Kidney epithelial cell (primary cell): ENCODE measurements around the gene MAP2K4. TPM values are rescaled to one million over a fixed set of nuclear protein-coding genes. Genes with fewer than 3 reads are reported as not detected.

Experiments
- DNase-seq: peaks from one replicate; pipeline ENCODE4 v3.0.0-alpha.2; 2010; ENCODE audit warnings: low read depth
- H3K27me3 ChIP-seq: 2 replicates; pipeline ENCODE4 v1.6.0; 2011; ENCODE audit warnings: low read length; ENCODE audit not compliant: control insufficient read depth, insufficient read depth
- H3K36me3 ChIP-seq: 2 replicates; pipeline ENCODE4 v1.5.1; 2011; ENCODE audit warnings: low read length; ENCODE audit not compliant: control insufficient read depth, insufficient read depth
- H3K4me3 ChIP-seq: 2 replicates; pipeline ENCODE4 v1.5.1; 2011; ENCODE audit warnings: low read depth, mild to moderate bottlenecking, control low read depth, low read length
- CTCF ChIP-seq: IDR thresholded peaks from 2 replicates; pipeline ENCODE4 v1.5.1; 2011; ENCODE audit warnings: mild to moderate bottlenecking, moderate library complexity, low read length, control low read depth, inconsistent platforms; ENCODE audit not compliant: insufficient read depth, poor library complexity, severe bottlenecking
- total RNA-seq: library from RNA; depleted of rRNA; stranded (reverse); fragments of >200 nt; gene quantifications from 2 replicates; pipeline ENCODE4 v1.2.3, GENCODE V29; 2015

The MAP2K4 gene
- total RNA-seq, 1 donor from 2014 or later: 21.6 TPM

DNA sequence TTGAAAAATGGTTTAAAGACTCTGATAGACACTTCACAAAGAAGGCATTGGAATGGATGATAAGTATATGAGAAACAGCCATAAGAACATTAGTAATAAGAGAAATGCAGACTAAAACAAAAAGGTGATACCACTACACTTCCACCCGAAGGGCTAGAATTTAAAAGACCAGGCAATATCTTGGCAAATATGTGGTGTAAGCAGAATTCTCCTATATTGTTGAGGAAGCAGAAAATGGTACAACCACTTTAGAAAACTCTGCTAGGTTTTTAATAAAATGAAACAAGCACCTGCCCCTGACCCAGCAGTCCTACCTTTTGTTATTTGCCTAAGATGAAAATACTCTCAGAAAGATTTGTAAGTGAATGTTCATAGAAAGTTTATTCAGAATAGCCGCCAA lies 43.7 kb downstream of the MAP2K4 start:
- Histone ChIP-seq H3K27me3 (no peaks in the 10 kb centered on the region), H3K4me3 (no peak overlapping the region), H3K36me3 (no peaks in the 10 kb centered on the region)
- DNase-seq: no peak
- TF ChIP-seq CTCF: no peak

GRCh38 chr17:12067485-12067884 lies 46.8 kb downstream of the MAP2K4 start:
- H3K27me3 ChIP-seq: no peaks in the 10 kb centered on the region
- no peak for DNase-seq
- no peak for TF ChIP-seq CTCF
- H3K36me3 ChIP-seq: no peaks in the 10 kb centered on the region
- no peak overlapping the region for H3K4me3 ChIP-seq

DNA sequence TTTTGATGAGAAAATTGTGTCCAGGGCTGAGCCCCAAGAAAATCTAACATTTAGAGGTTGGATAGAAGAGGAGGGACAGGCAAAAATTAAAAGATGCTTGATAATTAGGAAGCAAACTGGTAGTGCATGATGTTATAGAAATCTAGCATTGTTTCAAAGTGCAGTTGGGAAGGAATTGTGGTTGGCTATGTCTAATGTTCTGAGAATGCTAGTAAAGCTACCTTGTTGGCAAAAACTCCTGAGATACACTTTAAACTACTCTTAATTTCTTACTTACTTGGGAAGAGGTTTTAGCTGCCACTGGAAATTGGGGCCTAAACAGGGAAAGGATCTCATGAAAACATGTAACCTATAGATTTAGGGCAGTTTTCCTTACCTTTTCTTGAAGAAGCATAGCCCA lies 48.3 kb downstream of the MAP2K4 start:
- Histone ChIP-seq H3K27me3 (no peaks in the 10 kb centered on the region), H3K4me3 (no peak overlapping the region), H3K36me3 (no peaks in the 10 kb centered on the region)
- TF ChIP-seq CTCF: no peak
- no peak for DNase-seq

DNA sequence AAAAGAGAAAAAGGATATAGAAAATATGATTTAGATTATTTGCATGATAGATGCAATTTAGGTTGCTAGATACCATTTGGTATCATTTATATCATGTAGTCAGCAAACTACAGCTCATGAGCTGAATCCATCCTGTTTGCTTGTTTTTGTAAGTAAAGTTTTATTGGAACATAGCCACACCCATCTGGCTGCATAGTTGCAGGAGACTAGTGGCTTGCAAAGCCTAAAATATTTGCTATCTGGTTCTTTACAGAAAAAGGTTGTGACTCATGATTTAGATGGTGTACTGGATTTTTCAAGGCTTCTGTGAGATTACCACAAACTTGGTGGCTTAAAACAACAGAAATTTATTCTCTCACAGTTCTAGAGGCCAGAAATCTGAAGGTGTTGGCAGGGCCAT lies 49.9 kb downstream of the MAP2K4 start:
- TF ChIP-seq CTCF: no peak
- no peak for DNase-seq
- no peaks in the 10 kb centered on the region for H3K36me3 ChIP-seq
- H3K4me3 ChIP-seq: no peak overlapping the region
- H3K27me3 ChIP-seq: no peaks in the 10 kb centered on the region

DNA sequence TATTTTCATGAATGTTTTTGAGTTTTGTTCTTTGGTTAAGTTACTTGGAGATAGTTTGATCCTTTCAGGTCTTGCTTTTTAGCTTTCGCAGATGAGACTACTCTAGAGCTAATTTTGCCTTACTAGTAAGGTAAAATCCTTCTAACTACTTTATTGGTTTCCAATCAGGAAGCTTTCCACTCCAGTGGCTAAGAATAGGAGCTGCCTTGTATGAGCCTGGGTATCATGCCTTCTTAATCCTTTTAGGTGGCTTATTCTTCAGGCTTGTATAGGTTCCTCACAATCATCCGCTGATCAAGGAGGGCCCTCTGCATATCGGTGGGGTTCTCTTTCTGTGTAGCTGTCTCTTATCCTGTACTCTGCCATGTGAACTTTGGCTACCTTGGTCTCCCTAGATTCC lies 53.7 kb downstream of the MAP2K4 start:
- TF ChIP-seq CTCF: no peak
- no peaks in the 10 kb centered on the region for H3K27me3 ChIP-seq
- no peak overlapping the region for H3K4me3 ChIP-seq
- DNase-seq: no peak
- no peaks in the 10 kb centered on the region for H3K36me3 ChIP-seq

DNA sequence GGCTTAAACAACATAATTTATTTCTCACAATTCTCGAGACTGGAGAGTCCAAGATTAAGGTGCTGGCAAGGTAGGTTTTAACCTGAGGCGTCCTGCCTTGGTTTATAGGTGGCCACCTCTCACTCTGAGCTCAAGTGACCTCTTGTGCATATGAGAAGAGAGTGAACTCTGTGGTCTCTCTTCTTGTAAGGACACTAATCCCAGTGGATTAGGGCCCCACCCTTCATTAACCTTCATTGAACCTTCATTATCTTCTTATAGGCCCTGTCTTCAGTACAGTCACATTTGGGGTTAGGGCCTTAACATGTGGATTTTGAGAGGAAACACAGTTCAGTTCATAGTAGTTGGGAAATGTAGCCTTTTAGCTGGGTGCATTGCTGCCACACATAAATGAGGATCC lies 57.1 kb downstream of the MAP2K4 start:
- no peaks in the 10 kb centered on the region for H3K27me3 ChIP-seq
- no peak for DNase-seq
- TF ChIP-seq CTCF: no peak
- no peaks in the 10 kb centered on the region for H3K36me3 ChIP-seq
- H3K4me3 ChIP-seq: no peak overlapping the region
